Immature natural killer cell (primary cell): Measurements from ENCODE around the gene TRIM72. TPM values are rescaled to one million over a fixed set of nuclear protein-coding genes. Genes with fewer than 3 reads are reported as not detected.
"Not testable (repeated sequence)": the region's sequence is repeated elsewhere in the genome, so short reads cannot be mapped to it uniquely, and the experiment has no call there.

Source experiments
- DNase-seq, 3 donors: peaks; one replicate each; pipeline ENCODE4 v3.0.0; 2022; ENCODE audit warnings: mixed read lengths in 1 of 3
- H3K27ac Mint-ChIP-seq, 6 donors: one replicate each; pipeline ENCODE4 v1.8.0; 2020; ENCODE audit warnings: mixed read lengths in 6 of 6, mild to moderate bottlenecking in 5 of 6, inconsistent platforms in 4 of 6, moderate library complexity in 3 of 6
- H3K27me3 Mint-ChIP-seq, 3 donors: one replicate each; pipeline ENCODE4 v1.8.0; 2020 to 2021; ENCODE audit warnings: low read depth in 3 of 3, mild to moderate bottlenecking in 3 of 3, mixed read lengths in 3 of 3, moderate library complexity in 3 of 3, inconsistent platforms in 1 of 3
- H3K36me3 Mint-ChIP-seq, 3 donors: one replicate each; pipeline ENCODE4 v1.8.0; 2020; ENCODE audit warnings: mixed read lengths in 3 of 3, inconsistent platforms in 2 of 3, mild to moderate bottlenecking in 2 of 3
- H3K4me1 Mint-ChIP-seq, 2 donors: one replicate each; pipeline ENCODE4 v1.8.0; 2020; ENCODE audit warnings: inconsistent platforms in 2 of 2, mild to moderate bottlenecking in 2 of 2, mixed read lengths in 2 of 2, moderate library complexity in 1 of 2
- H3K4me3 Mint-ChIP-seq, 5 donors: one replicate each; pipeline ENCODE4 v1.8.0; 2020; ENCODE audit warnings: mild to moderate bottlenecking in 5 of 5, mixed read lengths in 5 of 5, inconsistent platforms in 3 of 5, moderate library complexity in 3 of 5
- H3K9me3 Mint-ChIP-seq, 6 donors: one replicate each; pipeline ENCODE4 v1.8.0; 2020; ENCODE audit warnings: mild to moderate bottlenecking in 6 of 6, mixed read lengths in 6 of 6, inconsistent platforms in 4 of 6, moderate library complexity in 3 of 6
- polyA plus RNA-seq, 3 donors: library from polyadenylated mRNA; unstranded; fragments of 300-500 nt; fragmentation: Illumina TruSeq; gene quantifications; one replicate each; pipeline ENCODE4 v1.2.3, GENCODE V29; 2021

TRIM72 gene
- polyA plus RNA-seq, 3 donors from 2014 or later = not detected

GRCh38 chr16:31242206-31242605 is 28.3 kb downstream of the TRIM72 start:
- H3K4me1 Mint-ChIP-seq = peaks cover 0 to 2% of the 10 kb centered on the region in 2 donors
- H3K27me3 Mint-ChIP-seq = no peaks in the 10 kb centered on the region
- no peak overlapping the region for H3K27ac Mint-ChIP-seq
- no peak overlapping the region for H3K4me3 Mint-ChIP-seq
- H3K9me3 Mint-ChIP-seq = no peaks in the 10 kb centered on the region
- no peaks in the 10 kb centered on the region for H3K36me3 Mint-ChIP-seq
- no peak for DNase-seq

GRCh38 chr16:31243734-31244670 is 30.1 kb downstream of the TRIM72 start:
- Mint-ChIP-seq H3K4me1 (no peaks in the 10 kb centered on the region), H3K9me3 (no peaks in the 10 kb centered on the region), H3K36me3 (no peaks in the 10 kb centered on the region), H3K27me3 (peaks cover 0 to 1% (median 0%) of the 10 kb centered on the region in 3 donors), H3K4me3 (no peak overlapping the region), H3K27ac (no peak overlapping the region)
- DNase-seq = no peak

GRCh38 chr16:31245598-31245997 is 31.7 kb downstream of the TRIM72 start:
- not testable (repeated sequence) for H3K4me3 Mint-ChIP-seq, DNase-seq, H3K36me3 Mint-ChIP-seq, H3K27me3 Mint-ChIP-seq, H3K9me3 Mint-ChIP-seq, H3K4me1 Mint-ChIP-seq
- peak overlapping the region in 1 of 6 donors; percentile 34 for H3K27ac Mint-ChIP-seq

GRCh38 chr16:31246296-31246695 is 32.4 kb downstream of the TRIM72 start:
- Mint-ChIP-seq H3K4me1 (peaks cover 0 to 2% of the 10 kb centered on the region in 2 donors), H3K9me3 (no peaks in the 10 kb centered on the region), H3K27ac (no peak overlapping the region), H3K36me3 (no peaks in the 10 kb centered on the region), H3K4me3 (no peak overlapping the region), H3K27me3 (peaks cover 0 to 4% (median 1%) of the 10 kb centered on the region in 3 donors)
- no peak for DNase-seq

GRCh38 chr16:31248344-31248743 is 34.4 kb downstream of the TRIM72 start:
- Mint-ChIP-seq H3K4me3 (no peak overlapping the region), H3K4me1 (peaks cover 11 to 15% of the 10 kb centered on the region in 2 donors), H3K36me3 (no peaks in the 10 kb centered on the region), H3K9me3 (no peaks in the 10 kb centered on the region), H3K27ac (no peak overlapping the region), H3K27me3 (peaks cover 0 to 4% (median 1%) of the 10 kb centered on the region in 3 donors)
- DNase-seq = no peak

- H3K27me3 Mint-ChIP-seq = peaks cover 0 to 6% (median 3%) of the 10 kb centered on the region in 3 donors
- no peaks in the 10 kb centered on the region for H3K9me3 Mint-ChIP-seq
- H3K27ac Mint-ChIP-seq = no peak overlapping the region
- peaks cover 22 to 28% of the 10 kb centered on the region in 2 donors for H3K4me1 Mint-ChIP-seq
- no peaks in the 10 kb centered on the region for H3K36me3 Mint-ChIP-seq
- DNase-seq = no peak
- no peak overlapping the region for H3K4me3 Mint-ChIP-seq
These were observed 37.0 kb downstream of the TRIM72 start for GRCh38 chr16:31250782-31251384.

- DNase-seq = no peak
- Mint-ChIP-seq H3K27ac (no peak overlapping the region), H3K4me3 (no peak overlapping the region), H3K4me1 (peaks cover 22 to 29% of the 10 kb centered on the region in 2 donors), H3K36me3 (no peaks in the 10 kb centered on the region), H3K9me3 (no peaks in the 10 kb centered on the region), H3K27me3 (peaks cover 0 to 6% (median 3%) of the 10 kb centered on the region in 3 donors)
These were observed 37.5 kb downstream of the TRIM72 start for GRCh38 chr16:31251435-31251834.

- H3K36me3 Mint-ChIP-seq = no peaks in the 10 kb centered on the region
- H3K4me3 Mint-ChIP-seq = peak overlapping the region; percentile 57 to 74 (median 67)
- H3K27ac Mint-ChIP-seq = peak overlapping the region; percentile 48 to 86 (median 76)
- H3K27me3 Mint-ChIP-seq = peaks cover 0 to 6% (median 2%) of the 10 kb centered on the region in 3 donors
- peak in 1 of 3 donors; percentile 22 for DNase-seq
- H3K4me1 Mint-ChIP-seq = peaks cover 26 to 33% of the 10 kb centered on the region in 2 donors
- no peaks in the 10 kb centered on the region for H3K9me3 Mint-ChIP-seq
These were observed 39.7 kb downstream of the TRIM72 start for GRCh38 chr16:31253642-31254045.

GRCh38 chr16:31256466-31256865 is 42.5 kb downstream of the TRIM72 start:
- Mint-ChIP-seq H3K4me3 (no peak overlapping the region), H3K27ac (peak overlapping the region in 1 of 6 donors; percentile 28), H3K9me3 (no peaks in the 10 kb centered on the region), H3K27me3 (peaks cover 0 to 2% (median 2%) of the 10 kb centered on the region in 3 donors), H3K4me1 (peaks cover 52 to 55% of the 10 kb centered on the region in 2 donors), H3K36me3 (no peaks in the 10 kb centered on the region)
- DNase-seq = no peak

- Mint-ChIP-seq H3K27ac (no peak overlapping the region), H3K36me3 (peaks cover 0 to 6% (median 4%) of the 10 kb centered on the region in 3 donors), H3K27me3 (peaks cover 0 to 2% (median 2%) of the 10 kb centered on the region in 3 donors), H3K9me3 (no peaks in the 10 kb centered on the region), H3K4me3 (peak overlapping the region in 3 of 5 donors; percentile 56 to 64 (median 63)), H3K4me1 (peaks cover 60 to 61% of the 10 kb centered on the region in 2 donors)
- DNase-seq = no peak
These were observed 44.4 kb downstream of the TRIM72 start for GRCh38 chr16:31258366-31258765.

- DNase-seq = no peak
- Mint-ChIP-seq H3K27me3 (peaks cover 0 to 2% (median 0%) of the 10 kb centered on the region in 3 donors), H3K9me3 (no peaks in the 10 kb centered on the region), H3K36me3 (peaks cover 0 to 9% (median 4%) of the 10 kb centered on the region in 3 donors), H3K4me3 (peak overlapping the region; percentile 94 to 96 (median 95)), H3K27ac (peak overlapping the region; percentile 75 to 94 (median 88)), H3K4me1 (peaks cover 59 to 61% of the 10 kb centered on the region in 2 donors)
These were observed 46.4 kb downstream of the TRIM72 start for GRCh38 chr16:31260136-31260931.

GRCh38 chr16:31262084-31262483 is 48.2 kb downstream of the TRIM72 start:
- Mint-ChIP-seq H3K4me1 (peaks cover 69 to 74% of the 10 kb centered on the region in 2 donors), H3K4me3 (peak overlapping the region; percentile 94 to 96 (median 95)), H3K27me3 (peaks cover 0 to 4% (median 2%) of the 10 kb centered on the region in 3 donors), H3K36me3 (peaks cover 2 to 21% (median 5%) of the 10 kb centered on the region in 3 donors), H3K9me3 (no peaks in the 10 kb centered on the region), H3K27ac (peak overlapping the region; percentile 75 to 94 (median 89))
- DNase-seq = no peak
